Stomach smooth muscle (tissue), 2 donors: ENCODE measurements around the gene MGMT.

Source experiments
- H3K27ac ChIP-seq: one replicate; pipeline ENCODE4 v1.7.0; 2013; ENCODE audit warnings: mild to moderate bottlenecking, low read length, inconsistent platforms
- H3K27me3 ChIP-seq, 2 donors: one replicate each; pipeline ENCODE4 v1.7.0; 2013; ENCODE audit warnings: low read length in 2 of 2; ENCODE audit not compliant: insufficient read depth in 2 of 2, control insufficient read depth in 1 of 2
- H3K36me3 ChIP-seq, 2 donors: one replicate each; pipeline ENCODE4 v1.7.0; 2013; ENCODE audit warnings: low read length in 2 of 2; ENCODE audit not compliant: control insufficient read depth in 2 of 2, insufficient read depth in 2 of 2
- H3K4me1 ChIP-seq: one replicate; pipeline ENCODE4 v1.7.0; 2013; ENCODE audit warnings: low read length; ENCODE audit not compliant: control insufficient read depth, insufficient read depth
- H3K4me3 ChIP-seq, 2 donors: one replicate each; pipeline ENCODE4 v1.7.0; 2013; ENCODE audit warnings: low read length in 2 of 2
- H3K9ac ChIP-seq, 2 donors: one replicate each; pipeline ENCODE4 v1.7.0; 2013; ENCODE audit warnings: low read length in 2 of 2, mild to moderate bottlenecking in 1 of 2
- H3K9me3 ChIP-seq, 2 donors: one replicate each; pipeline ENCODE4 v1.7.0; 2013; ENCODE audit warnings: low read length in 2 of 2; ENCODE audit not compliant: control insufficient read depth in 2 of 2
- donor health status: healthy.
- donor health status: Pancreatic carcinoma.

Gene MGMT

DNA sequence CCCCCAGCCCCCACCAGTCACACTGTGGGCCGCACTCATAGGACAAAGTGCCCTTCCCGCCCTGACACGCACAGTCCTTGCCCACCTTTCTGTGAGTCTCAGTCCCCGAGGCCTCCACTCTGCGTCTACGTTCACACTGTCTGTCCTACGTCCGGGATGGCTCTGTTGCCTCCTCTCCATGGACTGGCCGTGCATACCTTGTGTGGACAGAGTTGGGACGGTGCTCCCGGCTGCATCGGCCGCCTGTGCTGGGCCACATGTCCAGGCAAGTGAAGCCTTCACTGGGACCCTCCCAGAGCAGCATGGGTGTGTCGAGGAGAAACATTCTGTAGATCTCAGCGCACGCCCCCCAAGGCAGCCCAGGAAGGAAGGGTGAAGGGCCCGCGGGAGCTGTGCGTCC, 239.0 kb downstream of the MGMT start:
- peaks cover 3 to 4% of the 10 kb centered on the region in 2 donors for H3K36me3 ChIP-seq
- H3K4me3 ChIP-seq: no peak overlapping the region
- H3K9ac ChIP-seq: no peak overlapping the region
- H3K9me3 ChIP-seq: no peaks in the 10 kb centered on the region
- H3K27ac ChIP-seq: no peak overlapping the region
- peaks cover 4% of the 10 kb centered on the region for H3K4me1 ChIP-seq
- H3K27me3 ChIP-seq: no peaks in the 10 kb centered on the region

DNA sequence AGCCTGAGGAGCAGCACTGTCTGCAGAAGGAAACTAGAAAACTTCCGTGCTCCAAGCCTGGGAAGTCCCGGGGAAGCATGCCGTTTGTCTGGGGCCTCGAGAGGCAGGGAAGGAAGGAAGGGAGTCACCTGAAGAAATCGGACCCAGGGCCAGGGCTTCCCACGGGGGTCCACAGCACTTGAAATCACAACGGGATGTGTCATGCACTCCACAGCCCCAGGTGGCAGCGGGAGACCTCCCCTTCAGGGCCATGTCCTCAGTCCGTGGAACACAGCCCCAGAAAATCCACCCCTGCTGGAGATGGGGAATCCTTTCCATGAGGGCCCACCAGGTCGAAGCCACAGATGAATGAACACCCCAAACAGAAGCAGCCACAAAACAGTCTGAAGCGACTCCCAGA, 239.5 kb downstream of the MGMT start:
- H3K27me3 ChIP-seq: no peaks in the 10 kb centered on the region
- no peak overlapping the region for H3K27ac ChIP-seq
- H3K9me3 ChIP-seq: no peaks in the 10 kb centered on the region
- peaks cover 3 to 4% of the 10 kb centered on the region in 2 donors for H3K36me3 ChIP-seq
- H3K4me1 ChIP-seq: peaks cover 4% of the 10 kb centered on the region
- H3K9ac ChIP-seq: no peak overlapping the region
- H3K4me3 ChIP-seq: no peak overlapping the region

DNA sequence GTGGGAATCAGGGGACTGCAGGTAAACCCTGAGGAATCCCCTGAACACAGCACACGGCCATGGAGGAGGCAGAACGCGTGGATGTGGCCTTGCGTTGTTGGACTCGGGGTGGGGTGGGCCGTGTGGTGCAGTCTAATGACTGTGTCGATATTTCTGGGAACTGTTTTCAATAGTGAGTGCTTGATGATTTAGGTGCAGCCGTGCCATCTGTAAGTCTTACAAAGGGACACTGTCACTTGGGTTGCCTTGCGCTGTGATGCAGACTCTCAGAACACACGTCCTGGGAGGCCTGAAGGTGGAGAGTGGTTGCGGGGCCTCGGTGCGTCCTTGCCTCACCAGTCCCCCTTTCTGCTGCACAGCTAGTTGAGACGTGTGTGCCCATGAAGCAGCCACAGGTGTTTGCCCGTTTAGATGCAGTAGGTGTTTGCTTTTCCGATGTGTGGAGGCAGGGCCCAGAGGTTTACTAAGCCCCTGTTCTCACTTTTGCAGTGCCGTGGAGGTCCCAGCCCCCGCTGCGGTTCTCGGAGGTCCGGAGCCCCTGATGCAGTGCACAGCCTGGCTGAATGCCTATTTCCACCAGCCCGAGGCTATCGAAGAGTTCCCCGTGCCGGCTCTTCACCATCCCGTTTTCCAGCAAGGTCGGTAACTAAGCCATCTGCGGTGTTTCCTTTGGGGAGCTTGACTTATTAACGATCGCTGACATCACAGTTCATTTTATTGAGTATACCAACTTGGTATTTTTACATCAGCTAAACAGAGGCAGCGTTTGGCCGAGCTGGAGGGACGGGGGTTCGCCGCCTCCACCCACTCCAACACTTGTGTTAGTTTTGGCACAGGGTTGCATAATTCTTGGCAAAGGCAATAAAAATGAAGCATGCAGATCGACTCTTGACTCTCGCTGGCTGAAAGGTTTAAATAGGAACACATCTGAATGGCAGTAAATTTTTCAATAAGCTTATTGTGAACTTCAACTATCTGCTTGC, 240.7 kb downstream of the MGMT start:
- Histone ChIP-seq H3K9me3 (no peaks in the 10 kb centered on the region), H3K27me3 (no peaks in the 10 kb centered on the region), H3K27ac (no peak overlapping the region), H3K4me1 (peaks cover 4% of the 10 kb centered on the region), H3K9ac (no peak overlapping the region), H3K4me3 (no peak overlapping the region), H3K36me3 (peaks cover 3 to 4% of the 10 kb centered on the region in 2 donors)

DNA sequence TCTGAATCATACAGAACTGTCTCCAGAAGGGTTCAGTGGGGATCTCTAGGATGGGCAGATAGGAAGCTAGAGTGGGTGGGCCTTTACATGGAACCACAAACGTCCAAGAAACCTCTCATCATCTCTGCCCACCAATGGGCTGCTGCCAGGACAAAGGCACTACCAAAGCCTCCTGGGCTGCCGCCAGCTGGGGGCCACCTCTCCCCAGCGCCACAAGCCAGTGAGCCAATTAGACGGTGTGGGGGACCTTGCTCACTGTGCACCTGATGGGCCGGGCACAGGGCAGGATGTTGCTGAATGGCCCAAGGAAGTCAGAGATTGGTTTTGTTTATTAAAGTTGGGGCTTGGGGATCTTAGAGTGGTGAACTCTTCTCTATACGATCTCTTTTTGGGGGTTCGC, 242.1 kb downstream of the MGMT start:
- H3K4me3 ChIP-seq: no peak overlapping the region
- peaks cover 6% of the 10 kb centered on the region for H3K4me1 ChIP-seq
- no peak overlapping the region for H3K27ac ChIP-seq
- peaks cover 3 to 4% of the 10 kb centered on the region in 2 donors for H3K36me3 ChIP-seq
- no peak overlapping the region for H3K9ac ChIP-seq
- H3K9me3 ChIP-seq: no peaks in the 10 kb centered on the region
- no peaks in the 10 kb centered on the region for H3K27me3 ChIP-seq

DNA sequence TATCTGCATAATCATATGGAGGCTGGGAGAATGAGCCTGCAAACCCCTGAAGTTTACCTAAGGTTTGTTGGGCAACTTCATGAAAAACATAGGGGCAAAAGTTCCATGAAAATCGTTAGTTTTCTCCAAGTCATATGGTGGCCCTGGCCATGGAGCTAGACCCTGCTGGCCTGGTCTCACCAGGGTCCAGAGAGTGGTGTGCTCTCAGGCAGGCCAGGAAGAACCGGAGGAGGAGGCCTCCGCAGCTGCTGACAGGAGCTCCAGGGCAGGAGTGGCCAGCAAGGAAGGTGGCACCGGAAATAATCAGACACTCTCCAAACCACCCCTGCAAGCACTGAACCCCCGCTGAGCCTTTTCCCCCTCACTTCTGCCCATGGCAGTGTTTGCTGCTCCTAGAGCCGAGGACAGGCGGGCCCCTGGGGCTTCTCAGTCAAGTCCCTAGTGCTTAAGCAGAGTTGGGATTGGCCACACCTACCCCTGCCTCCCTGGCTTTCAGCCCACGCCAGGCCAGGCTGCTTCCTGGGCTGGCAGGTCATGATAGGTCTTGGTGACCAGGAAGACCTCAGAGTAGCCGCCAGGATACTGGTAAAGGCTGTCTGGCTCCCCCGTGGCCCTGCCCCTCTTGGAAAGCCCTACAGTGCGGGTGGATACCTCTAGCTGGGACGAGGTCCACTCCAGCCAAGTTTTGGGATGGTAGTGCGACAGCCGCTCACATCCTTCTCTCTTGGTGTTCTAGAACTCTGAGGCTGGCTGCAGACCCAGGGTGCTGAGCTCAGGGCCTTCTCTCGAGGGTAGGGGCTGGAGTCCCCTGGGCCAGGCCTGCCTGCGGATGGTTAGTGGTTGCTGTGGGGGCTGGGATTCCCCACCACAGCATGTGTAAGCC, 242.8 kb downstream of the MGMT start:
- peaks cover 6% of the 10 kb centered on the region for H3K4me1 ChIP-seq
- no peaks in the 10 kb centered on the region for H3K9me3 ChIP-seq
- H3K27ac ChIP-seq: no peak overlapping the region
- H3K4me3 ChIP-seq: no peak overlapping the region
- H3K9ac ChIP-seq: no peak overlapping the region
- no peaks in the 10 kb centered on the region for H3K27me3 ChIP-seq
- H3K36me3 ChIP-seq: peaks cover 3 to 4% of the 10 kb centered on the region in 2 donors

DNA sequence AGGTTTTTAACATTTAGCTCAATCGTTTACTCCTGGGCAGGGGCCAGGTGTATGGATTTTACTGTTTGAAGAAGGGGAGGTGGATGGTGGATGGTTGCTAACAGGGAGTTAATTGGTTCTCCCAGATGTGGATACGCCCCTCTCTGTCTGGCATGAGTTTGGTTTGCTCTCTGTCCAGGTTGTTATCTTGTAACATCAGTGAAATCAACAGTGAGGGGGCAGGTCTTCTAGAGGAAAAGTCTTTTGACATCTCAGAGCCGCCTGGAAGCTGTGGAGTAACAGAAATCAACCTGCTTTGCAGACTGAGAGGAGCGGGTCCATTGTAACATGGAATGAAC, 243.4 kb downstream of the MGMT start:
- no peaks in the 10 kb centered on the region for H3K9me3 ChIP-seq
- peaks cover 6% of the 10 kb centered on the region for H3K4me1 ChIP-seq
- no peak overlapping the region for H3K27ac ChIP-seq
- no peaks in the 10 kb centered on the region for H3K27me3 ChIP-seq
- H3K36me3 ChIP-seq: peaks cover 3 to 4% of the 10 kb centered on the region in 2 donors
- H3K9ac ChIP-seq: no peak overlapping the region
- no peak overlapping the region for H3K4me3 ChIP-seq

DNA sequence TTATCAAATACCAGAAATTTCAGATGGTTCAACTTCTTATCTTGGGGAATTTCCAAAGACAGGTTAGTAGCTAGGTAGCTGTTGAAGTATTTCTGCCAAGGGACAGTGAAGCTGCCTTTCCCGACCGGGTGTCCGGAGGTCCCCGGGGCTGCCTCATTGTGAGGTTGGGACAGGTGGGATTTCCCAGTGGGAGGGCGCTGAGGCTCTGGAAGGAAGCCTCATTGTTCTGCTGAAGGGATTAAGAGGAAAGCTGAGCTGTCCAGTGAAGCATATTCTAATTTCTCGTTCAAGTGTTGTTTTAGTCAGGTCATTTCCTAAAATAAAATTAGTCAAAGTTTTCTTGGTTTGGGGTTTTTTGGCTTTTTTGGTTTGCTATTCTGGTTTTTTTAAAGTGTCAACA, 244.2 kb downstream of the MGMT start:
- no peaks in the 10 kb centered on the region for H3K9me3 ChIP-seq
- peaks cover 6% of the 10 kb centered on the region for H3K4me1 ChIP-seq
- H3K4me3 ChIP-seq: no peak overlapping the region
- H3K27ac ChIP-seq: no peak overlapping the region
- H3K9ac ChIP-seq: no peak overlapping the region
- peaks cover 3 to 4% of the 10 kb centered on the region in 2 donors for H3K36me3 ChIP-seq
- H3K27me3 ChIP-seq: no peaks in the 10 kb centered on the region

DNA sequence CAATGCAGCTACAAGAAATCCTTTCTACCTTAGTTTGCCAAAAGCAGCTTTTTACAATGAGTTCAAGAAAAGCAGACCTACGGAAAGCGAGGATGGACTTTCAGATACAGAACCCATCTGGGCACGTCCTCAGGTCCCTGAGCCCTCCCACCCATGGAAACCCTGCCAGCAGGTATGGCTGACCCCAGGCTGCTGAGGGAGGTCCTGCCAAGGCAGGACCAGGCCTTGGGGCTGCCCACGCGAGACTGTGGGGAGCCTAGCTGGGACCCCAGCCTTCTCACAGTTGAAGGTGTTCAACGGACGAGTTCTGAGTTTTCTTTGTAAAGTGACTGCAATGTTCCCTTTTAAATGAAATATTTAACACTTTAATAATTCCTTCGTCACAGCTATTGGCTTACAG, 245.0 kb downstream of the MGMT start:
- Histone ChIP-seq H3K4me3 (no peak overlapping the region), H3K4me1 (peaks cover 6% of the 10 kb centered on the region), H3K36me3 (peaks cover 3 to 4% of the 10 kb centered on the region in 2 donors), H3K27ac (no peak overlapping the region), H3K27me3 (no peaks in the 10 kb centered on the region), H3K9me3 (no peaks in the 10 kb centered on the region), H3K9ac (no peak overlapping the region)

DNA sequence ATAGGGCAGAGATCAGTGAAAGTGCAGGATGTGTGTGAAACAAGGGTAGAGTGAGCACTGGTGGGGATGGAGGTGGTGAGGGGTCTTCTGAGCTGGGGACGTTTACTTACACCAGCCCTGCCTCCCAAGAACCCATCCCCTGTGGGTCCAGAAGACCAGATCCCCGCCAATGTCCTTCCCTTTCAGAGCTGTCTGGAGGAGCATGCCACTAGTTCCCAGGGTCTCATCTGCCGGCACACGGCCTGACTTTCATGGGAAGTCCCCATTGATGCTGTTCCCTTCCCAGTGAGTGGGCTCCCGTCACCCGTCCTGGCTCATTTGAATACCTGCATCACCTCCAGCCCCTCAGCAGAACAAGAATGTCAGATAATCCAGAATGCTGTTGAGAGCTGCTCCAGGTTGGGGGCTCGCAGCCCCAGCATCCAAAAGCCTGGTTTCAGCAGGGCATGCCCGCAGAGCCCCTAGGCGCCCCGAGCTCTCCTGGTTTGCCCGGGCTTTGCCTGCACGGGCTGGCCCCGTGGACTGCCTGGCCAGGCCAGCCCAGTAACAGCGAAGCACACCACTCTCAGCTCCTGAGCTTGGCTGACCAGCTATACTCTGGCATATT, 246.7 kb downstream of the MGMT start:
- Histone ChIP-seq H3K27ac (no peak overlapping the region), H3K36me3 (peaks cover 3 to 4% of the 10 kb centered on the region in 2 donors), H3K4me3 (no peak overlapping the region), H3K9ac (no peak overlapping the region), H3K9me3 (no peaks in the 10 kb centered on the region), H3K27me3 (no peaks in the 10 kb centered on the region), H3K4me1 (peaks cover 2% of the 10 kb centered on the region)

DNA sequence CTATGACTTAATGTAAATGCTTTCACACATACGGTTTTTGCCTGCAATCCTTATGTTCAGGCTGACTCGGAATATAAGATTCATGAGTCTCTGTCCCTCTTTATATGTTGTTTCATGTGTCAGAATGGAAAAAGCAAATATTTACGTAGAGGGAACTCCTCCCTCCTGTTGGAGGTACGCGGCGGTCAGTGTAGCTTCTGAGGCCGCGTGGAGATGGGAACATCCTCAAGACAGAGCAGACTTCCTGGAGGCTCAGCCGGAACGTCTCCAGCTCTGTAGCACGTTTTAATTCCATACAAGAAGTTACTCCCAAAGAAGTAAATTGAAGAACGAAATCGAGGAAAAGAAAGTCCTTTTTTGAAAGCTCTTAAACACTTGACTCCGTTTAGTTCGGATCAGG, 248.8 kb downstream of the MGMT start:
- Histone ChIP-seq H3K9ac (no peak overlapping the region), H3K9me3 (peaks cover 0 to 6% of the 10 kb centered on the region in 2 donors), H3K36me3 (no peaks in the 10 kb centered on the region), H3K27ac (no peak overlapping the region), H3K4me3 (no peak overlapping the region), H3K27me3 (no peaks in the 10 kb centered on the region), H3K4me1 (peaks cover 2% of the 10 kb centered on the region)
